22Rv1 (cell line): ENCODE data around the gene XIST.
"Not testable (repeated sequence)": the region's sequence is repeated elsewhere in the genome, so short reads cannot be mapped to it uniquely, and the experiment has no call there.

Source experiments
- CTCF ChIP-seq: fragments of 450-650 bp; IDR thresholded peaks from 2 replicates; pipeline ENCODE4 v1.5.1; 2017; ENCODE audit warnings: mild to moderate bottlenecking
- ZFX ChIP-seq: fragments of 450-650 bp; IDR thresholded peaks from 2 replicates; pipeline ENCODE4 v1.6.1; 2017; ENCODE audit warnings: antibody characterized with exemption, borderline replicate concordance

DNA sequence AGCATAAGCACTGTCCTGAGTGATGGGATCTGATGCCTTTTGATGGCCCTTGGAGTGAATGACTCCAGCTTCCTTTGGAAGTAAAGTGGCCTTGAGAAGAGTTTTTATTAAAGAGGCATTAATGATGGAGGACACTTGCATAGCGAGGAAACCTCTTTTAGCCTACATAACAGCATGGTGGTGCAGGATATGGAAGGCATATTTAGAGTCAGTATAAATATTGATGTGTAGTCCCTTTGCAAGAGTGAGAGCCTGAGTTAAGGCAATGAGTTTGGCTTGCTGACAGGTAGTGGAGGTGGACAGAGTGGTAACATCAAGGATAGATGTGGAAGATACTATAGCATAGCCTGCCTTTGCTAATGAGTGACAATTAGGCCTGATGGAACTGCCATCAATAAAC, 48.4 kb downstream of the XIST start:
- TF ChIP-seq CTCF, ZFX: not testable (repeated sequence)
